HG03439 (cell line): ENCODE results near the gene CNOT6.

Experiments used
- ATAC-seq: cut with Tn5 transposase; IDR thresholded peaks from one replicate; pipeline ENCODE4 v1.9.1; 2021; ENCODE audit warnings: mild to moderate bottlenecking, moderate library complexity; ENCODE audit not compliant: unreplicated experiment

Gene CNOT6

DNA sequence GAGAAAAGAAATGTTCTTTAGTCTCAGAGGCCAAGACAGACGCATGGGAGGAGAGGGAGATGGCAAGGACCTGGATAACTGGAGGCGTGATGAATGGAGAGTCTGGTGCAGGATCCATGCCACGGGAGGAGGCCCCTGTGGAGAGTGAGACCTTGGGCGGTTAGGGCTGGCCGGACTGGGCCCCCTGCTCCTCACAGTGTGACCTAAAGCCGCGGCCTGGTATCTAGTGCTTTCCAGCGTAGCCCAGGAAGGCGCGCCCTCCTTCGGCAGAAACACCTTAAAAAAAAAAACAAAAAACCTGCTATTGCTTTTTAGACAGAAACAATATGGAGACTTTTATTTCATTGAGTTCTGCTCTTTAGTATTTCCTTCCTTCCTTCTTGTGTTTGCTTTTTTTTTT lies 64.1 kb downstream of the CNOT6 start:
- ATAC-seq = no peak

DNA sequence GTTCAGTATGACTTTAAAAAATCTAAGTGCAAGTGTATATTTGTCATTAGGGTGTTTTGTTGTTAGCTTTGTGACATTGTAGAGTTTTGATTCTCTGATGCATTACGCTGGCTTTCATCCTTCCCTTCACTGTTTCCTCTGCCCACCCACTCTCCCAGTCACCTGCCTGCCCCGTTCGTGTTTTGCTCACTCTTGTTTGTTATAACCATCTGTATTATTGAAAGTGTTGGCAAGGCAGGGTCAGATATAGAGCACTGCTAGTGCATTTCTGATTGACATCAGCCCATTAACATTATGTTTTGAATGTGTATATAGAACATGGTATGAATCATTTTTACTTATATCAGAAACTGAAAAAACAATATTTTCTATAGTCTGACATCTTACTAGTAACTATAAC lies 69.8 kb downstream of the CNOT6 start:
- no peak for ATAC-seq

DNA sequence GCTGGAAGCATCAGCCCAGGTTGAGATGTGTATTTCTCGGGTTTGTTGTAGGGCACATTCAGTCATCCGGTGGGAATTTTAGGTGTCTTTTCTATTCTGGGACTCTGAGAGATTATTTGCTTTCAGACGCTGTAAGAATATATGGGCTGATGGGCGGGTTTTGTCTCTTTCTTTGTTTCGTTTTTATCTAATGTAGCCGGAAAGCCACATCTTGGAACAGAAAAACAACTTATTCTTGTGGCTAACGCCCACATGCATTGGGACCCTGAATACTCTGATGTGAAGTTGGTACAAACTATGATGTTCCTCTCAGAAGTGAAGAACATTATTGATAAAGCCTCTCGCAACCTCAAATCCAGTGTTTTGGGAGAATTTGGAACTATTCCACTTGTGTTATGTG lies 74.7 kb downstream of the CNOT6 start:
- no peak for ATAC-seq

DNA sequence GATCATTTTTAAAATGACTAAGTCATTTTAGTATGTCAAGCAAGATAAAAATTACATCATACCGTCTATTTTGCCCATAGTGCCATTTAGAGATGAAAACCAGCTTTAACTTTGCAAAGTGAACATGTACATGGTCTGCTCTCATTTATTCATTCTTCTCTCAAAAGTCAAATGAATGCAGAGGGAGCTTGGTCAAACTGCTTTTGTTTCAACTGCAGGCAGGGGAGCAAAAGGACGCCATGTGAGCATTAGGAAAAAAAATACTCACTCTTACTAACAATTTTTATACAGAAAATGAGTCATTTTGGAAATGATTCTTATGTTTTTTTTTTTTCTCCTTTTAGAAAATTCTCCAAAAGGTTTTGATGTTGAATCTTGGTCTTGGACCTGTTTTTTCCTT lies 81.4 kb downstream of the CNOT6 start:
- ATAC-seq = no peak

DNA sequence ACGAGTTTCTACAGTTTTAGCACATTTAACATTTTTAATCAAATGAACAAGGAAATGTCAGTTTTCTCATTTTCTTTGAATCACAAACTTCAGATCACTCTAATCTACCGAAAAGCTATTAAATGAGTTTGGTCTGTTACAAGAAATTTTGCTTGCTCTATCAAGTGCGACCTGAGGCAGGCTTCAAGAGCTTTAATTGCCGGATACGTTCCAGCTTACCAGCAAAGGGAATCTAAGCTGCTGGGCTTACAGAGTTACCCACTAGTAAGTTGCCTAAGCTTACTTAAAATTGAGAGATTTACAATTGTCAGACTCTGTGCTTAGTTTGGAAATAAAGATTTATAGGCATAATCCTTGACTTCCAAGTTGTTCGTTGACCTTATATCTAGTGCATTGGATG lies 86.5 kb downstream of the CNOT6 start:
- no peak for ATAC-seq

DNA sequence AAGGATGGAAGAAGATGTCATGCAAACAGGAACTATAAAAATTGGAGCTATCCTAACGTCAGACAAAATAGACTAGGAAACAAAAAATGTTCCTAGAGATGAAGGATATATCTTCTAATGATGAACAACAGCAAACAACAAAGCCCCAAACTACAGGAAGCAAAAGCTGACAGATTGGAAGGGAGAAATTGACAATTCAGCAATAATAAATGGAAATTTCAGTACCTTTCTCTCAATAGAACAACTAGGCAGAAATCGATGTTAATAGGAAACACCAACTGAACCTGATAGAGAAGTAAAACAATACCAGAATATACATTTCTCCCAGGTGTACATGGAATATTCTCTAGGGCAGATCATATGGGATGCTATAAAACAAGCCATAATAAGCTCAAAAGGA lies 89.6 kb downstream of the CNOT6 start:
- ATAC-seq = no peak

DNA sequence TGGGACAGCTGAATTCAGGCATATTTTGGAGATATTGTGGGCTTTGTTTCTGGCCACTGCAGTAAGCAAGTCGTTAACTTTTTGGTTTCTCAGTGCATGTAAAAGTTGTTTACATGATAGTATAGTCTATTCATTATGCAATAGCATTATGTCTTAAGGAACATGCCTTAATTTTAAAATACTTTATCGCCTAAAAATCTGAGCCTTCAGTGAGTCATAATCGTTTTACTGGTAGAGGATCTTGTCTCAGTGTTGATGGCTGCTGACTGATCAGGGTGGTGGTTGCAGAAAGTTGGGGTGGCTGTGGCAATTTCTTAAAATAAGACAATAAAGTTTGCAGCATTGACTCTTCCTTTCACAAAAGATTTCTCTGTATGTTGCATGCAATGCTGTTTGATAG lies 92.0 kb downstream of the CNOT6 start:
- ATAC-seq = no peak

DNA sequence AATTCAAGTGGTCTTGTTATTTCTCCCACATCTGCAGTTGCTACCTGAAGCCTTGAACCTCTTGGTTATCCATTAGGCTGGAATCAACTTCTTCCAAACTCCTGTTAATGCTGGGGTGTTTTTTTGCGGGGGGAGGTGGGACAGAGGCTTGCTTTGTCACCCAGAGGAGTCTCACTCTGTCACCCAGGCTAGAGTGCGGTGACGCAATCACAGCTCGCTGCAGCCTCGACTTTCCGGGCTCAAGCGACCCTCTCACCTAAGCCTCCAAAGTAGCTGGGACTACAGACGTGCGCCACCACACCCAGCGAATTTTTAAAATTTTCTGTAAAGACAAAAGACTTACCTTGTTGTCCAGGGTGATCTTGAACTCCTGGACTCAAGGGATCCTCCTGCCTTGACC lies 92.7 kb downstream of the CNOT6 start:
- no peak for ATAC-seq

DNA sequence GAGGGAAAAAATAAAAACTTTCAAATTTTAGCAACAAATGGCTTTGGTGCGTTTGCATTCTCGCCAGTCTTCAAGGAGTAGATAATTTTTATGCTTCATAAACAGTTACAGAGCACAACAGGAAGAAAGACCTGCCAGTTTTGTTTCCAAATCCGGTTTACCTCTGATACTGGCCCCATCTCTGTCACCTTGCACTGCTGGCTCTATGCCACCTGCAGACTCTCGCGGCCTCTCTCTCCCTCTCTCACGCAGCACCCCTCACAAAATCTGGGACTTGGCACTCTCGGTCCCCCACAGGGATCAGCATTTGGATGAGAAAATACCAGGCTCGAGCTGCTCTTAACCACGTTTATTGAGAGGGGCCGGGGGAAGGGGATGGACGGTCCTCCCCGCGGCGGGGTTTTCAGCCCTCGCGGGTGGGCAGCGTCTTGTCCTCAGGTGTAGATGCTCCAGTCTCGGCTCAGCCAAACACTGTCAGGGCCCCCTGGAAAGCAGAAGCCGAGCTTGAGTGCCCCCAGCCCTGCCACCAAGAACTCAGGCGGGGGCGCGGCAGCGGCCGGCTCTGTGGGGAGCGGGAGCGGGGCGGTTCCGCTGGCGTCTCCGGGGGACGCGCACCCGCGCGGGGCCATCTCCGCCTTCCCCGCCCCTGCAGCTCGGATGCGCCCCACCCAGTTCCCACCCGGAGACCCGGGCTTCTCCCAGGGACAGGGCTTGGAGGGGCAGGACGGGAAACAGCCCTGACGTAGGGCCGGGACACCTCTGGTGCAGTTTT lies 95.8 kb downstream of the CNOT6 start:
- ATAC-seq = no peak

DNA sequence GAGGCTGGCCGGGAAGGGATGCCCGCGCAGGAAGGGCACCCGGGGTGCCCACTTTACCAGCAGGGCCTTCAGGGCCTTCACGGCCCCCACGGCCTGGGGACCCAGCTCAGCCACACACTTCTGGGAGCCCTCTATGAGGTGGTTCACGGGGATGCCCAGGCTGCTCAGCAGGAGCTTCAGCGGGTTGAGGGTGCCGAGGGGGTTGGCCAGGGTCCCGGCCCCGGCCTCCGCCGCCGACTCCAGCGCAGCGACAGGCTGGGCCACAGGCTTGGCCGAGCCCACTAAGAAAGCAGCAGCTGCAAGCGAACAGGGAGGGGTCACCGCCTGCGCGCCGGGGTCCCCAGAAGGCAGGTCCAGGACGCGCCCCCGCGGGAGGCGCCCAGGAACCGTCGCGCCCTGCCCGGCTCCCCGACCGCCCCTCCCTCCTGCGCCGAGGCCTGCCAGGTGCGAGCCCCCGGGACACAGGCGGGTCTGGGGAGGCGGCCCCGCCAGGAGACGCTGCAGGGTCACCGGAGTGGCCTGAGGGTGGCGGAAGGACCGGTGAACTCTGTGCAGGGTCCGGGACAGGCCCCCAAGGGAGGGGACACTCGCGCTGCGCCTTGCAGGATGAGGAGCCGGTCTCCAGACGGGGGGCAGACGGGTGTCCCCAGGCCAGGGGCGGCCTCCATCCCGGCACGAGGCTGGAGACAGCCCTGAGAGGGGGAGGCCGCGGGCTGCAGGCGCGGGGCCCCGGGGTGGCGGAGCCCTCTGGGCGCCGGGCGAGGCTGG lies 96.5 kb downstream of the CNOT6 start:
- no peak for ATAC-seq

DNA sequence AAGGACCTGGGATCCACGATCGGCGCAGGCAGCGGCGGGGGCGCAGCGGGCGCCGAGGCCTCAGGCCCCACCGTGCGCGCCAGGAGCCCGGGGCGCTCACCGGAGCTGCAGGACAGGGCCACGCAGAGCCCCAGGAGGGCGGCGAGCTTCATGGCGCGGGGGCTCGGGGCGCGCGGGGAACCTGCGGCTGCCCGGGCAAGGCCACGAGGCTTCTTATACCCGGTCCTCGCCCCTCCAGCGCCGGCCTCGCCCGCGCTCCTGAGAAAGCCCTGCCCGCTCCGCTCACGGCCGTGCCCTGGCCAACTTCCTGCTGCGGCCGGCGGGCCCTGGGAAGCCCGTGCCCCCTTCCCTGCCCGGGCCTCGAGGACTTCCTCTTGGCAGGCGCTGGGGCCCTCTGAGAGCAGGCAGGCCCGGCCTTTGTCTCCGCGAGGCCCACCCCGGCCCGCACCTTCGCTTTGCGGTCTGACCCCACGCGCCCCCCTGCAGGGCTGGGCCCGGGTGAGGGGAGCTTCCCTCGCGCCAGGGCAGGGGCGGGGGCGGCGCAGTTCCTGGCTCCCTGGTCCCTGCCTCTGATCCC lies 97.2 kb downstream of the CNOT6 start, which contains the start of gene SCGB3A1:
SCGB3A1 (minus strand) TSS at position 189 of the 577 bp plus-strand sequence; CDS start at position 152, 37 bp downstream.
- no peak for ATAC-seq

DNA sequence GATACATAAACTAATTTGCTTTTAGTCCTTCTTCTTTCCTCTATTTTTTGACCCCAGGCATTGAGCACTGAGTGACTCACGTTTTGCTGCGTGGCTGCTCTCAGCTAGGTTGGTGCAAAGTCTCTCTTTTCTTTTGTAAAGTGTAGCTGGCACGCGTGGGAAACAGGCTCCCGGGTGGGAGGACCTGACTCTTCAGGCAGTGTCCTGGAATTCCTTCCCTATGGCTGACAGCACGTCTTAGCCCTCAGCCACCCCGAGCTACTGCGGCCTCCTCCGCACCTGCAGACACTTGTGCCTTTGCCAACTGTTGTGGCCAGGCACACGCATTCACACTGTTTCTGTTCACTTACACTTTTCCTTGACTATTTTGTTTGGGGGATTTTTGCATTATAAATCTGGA lies 98.0 kb downstream of the CNOT6 start:
- ATAC-seq = no peak

DNA sequence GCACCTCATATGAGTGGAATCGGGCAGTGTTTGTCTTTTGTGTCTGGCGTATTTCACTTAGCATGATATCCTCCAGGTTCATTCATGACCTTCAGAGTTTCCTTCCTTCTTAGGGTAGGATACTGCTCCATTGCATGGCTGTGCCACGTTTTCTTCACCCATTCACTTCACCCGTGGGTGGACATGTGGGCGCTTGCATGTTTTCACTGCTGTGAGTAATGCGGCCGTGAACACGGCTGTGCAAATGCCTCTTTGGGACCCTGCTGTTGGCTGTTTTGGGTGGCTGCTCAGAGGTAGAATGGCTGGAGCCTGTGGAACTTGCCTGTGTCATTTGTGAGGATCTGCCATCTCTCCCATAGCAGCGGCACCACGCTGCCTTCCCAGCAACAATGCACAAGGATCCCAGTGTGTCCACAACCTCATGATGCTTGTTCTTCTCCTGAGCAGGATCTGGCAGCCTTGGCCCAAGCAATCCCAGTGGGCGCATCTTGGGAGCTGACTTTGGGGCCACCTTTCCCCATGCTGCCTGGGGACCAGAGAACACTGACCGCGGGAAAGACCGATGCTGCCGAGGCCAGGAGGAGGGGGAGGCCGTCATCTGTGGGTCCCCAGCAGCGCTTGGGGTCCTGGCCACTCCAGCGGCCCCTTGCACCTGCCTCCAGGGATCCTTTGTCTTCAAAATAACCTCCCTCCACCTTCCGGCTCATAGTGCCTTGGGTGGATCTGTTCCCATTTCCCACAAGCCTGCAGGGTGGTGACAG lies 99.4 kb downstream of the CNOT6 start:
- no peak for ATAC-seq

DNA sequence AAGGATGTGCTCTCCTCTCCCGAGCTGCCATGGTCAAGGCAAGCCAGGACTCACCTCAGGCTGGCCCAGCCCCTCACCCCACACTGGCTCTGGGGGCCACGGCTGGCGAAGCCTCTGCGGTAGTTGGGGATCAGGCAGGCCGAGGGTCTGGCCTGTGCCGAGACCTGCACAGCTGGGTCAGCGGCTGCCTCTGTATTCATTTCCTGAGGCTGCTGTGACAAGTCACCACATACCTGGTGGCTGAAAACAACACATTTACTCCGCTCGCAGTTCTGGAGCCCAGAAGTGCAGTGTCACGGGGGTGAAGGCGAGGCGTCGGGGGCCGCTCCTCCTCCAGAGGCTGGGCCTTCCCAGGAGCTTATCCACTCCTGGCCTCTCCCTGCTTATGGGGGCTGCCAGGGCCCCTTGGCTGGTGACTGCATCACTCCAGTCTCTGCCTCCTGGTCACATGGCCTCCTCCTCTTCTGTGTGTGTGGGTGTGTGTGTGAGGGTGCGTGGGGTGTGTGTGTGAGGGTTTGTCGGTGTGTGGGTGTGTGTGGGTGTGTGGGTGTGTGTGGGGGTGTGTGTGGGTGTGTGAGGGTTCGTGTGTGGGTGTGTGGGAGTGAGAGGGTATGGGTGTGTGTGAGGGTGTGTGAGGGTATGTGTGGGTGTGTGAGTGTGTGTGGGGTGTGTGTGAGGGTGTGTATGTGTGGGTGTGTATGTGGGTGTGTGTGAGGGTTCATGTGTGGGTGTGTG lies 100.3 kb downstream of the CNOT6 start:
- ATAC-seq = no peak

DNA sequence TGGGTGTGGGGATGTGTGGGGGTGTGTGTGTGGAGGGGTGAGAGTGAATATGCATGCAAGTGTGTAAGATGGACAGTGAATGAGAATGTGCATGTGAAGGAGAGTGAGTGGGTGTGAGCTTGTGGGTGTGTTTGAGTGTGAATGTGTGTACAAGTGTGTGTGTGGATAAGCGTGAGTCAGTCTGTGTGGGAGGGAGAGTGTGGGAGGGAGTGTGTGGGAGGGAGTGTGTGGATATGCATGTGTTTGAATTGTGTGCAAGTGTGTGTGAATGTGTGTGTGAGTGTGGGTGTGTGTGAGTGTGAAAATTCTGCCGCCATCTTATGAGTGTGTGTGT lies 100.8 kb downstream of the CNOT6 start:
- no peak for ATAC-seq

DNA sequence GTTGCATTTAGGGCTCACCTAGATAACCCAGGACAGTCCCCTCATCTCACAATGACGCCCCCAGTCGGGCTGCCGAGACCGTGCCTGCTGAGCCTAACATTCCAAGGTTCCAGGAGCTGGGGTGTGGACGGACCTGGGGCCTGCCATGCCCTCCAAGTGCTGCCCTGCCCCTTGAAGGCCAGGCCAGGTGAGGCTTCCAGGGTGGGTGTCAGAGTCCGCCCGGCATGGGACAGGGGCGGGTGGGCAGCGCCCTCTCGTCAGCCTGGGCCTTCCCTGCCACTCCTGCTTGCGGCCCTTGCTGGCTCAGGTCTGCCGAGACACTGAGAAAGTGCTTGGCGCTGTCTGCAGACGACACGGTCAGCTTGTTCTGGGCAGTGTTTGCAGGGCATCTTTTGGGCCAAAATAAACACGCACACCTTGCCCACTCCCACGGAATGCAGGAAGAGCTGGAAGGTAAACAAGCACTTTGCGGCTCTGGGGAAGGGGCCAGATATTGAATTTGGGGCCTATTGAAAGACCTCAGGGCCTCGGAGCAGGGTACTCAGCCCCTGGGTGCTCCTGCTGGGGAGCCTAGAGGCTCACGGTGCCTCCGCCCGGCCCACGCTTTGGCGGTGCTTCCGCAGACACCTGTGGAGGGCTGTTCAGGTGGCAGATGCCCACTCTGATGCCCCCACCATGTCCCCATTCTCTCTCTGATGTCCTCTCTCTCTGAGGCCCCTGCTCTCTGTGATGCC lies 101.4 kb downstream of the CNOT6 start:
- ATAC-seq = no peak

DNA sequence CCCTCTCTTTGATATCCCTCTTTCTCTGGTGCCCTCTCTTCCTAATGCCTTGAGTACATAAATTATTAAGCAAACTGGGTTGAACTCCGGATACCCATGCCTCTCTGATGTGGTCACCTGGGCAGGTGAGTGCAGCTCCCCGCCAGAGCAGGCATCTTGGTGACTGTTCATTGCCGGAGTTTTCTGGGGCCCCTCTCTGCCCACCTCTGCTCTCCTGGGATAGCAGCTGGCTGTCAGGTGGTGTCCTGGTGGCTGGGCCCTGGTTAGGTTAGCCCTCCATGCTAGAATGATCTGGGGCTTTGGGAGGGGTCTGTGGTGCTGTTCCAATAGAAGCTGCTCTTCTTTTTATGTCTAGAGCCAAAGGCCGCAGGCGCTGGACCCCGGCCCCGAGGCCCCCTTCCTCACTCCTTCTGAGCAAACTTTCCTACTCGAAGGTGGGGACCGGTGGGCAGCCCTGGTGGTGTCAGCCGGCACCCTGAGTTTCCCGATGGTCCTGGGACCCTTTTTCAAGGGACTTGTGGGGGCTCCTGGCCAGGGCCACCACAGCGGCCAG lies 102.0 kb downstream of the CNOT6 start:
- no peak for ATAC-seq

DNA sequence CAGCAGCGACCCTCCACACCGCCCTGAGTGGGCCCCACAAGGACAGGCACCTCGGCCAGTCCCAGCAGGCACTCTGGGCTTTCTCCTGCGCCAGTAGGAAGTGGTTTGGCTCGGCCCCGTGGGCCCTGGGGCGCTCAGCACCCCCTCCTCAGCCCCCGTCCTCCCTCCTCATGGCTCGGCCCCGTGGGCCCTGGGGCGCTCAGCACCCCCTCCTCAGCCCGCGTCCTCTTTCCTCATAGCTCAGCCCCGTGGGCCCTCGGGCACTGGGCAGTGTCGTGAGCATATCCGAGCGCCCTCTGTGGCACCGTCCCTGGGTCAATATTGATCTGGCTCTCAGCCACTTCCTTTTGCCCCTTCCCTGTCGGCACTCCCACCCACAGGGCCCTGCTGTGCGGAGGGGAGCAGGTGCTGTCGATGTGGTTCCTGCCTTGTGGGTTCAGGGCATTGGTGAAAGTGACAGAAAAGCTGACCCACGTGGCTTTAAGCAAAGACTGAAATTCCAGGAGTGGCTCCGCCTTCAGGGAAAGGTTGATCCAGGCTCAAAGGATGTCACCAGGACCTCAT lies 102.6 kb downstream of the CNOT6 start:
- no peak for ATAC-seq

DNA sequence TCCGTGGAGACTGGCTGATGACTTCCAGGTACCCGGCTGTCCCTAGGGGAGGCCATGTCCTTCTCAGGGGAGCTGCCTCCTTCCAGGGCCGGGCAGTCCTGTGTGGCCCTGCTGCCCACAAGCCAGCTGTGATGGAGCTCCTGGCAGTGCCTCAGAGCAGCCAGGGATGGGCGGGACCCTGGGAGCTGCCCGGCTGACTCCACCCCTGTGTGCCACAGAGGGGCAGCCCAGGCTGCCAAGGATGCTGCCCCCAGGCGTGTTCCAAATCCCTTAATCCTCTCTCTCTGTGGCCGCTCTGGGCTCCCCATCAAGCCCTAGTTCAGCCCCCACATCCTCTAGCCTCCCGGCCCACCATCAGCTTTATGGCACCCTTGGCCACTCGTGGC lies 104.1 kb downstream of the CNOT6 start:
- no peak for ATAC-seq
